GM18951 (cell line): ENCODE measurements around the gene KCNQ1.

ENCODE experiments used
- POLR2A ChIP-seq: IDR thresholded peaks from 4 replicates; pipeline ENCODE4 v1.6.1; 2011; ENCODE audit warnings: mild to moderate bottlenecking; ENCODE audit not compliant: insufficient read length, insufficient read depth; ENCODE audit errors: extremely low read depth
- in situ Hi-C: fragments of 300-500 bp; cut with MboI; formaldehyde crosslinking; loops from one replicate; pipeline ENCODE4 v1.12.0; 2022; ENCODE audit warnings: low sequenced_read_pairs, mixed read lengths, inconsistent platforms; ENCODE audit not compliant: unreplicated experiment

KCNQ1 gene

DNA sequence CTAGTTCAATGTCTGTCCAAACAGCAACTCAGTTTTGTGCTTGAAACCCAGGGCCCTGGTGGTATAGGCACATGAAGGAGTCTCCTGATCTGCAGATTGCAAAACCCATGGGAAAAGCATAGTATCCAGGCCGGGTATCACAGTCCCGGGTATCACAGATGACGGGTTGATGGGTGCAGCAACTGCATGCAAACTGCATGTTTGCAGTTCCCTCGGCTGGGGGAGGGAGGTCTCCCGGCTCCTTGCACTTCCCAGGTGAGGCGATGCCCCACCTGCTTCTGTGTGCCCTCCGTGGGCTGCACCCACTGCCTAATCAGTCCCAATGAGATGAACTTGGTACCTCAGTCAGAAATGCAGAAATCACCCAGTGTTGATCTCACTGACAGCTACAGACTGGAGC, 53.9 kb downstream of the KCNQ1 start:
- no peak for TF ChIP-seq POLR2A
- in situ Hi-C loops = no loop called here

DNA sequence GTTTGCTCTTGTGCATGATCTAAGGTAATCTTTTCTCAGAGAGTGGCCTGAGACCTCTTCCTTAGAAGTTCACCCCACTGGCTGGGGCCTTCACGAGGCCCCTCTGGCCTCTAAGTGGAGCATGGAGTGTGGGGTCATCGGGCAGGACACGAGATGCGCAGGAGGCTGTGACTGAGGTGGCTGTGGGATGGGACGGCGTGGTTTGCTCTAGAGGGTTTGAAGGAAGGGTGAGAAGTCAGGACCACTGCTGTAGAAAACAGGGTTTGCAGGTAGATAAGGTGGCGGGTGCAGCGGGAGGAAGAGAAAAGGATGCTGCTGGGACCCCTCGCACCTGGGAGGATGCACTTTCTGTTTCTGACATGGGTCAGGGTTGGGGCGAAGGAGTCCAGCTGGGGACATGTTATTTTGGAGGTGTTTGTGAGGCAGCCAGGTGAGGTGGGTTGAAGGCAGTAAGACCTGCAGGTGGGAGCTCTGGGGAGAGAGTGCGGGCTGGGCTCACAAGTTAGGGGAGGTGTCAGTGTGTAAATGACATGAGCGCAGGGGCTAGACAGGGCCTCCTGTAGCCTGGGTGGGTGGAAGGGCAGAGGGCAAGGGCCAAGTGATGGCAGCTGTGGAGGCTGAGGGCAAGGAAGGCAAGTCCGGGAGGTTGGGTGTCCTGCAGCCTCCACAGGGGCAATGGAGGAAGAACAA, 62.5 kb downstream of the KCNQ1 start:
- in situ Hi-C loops = no loop called here
- no peak for TF ChIP-seq POLR2A

DNA sequence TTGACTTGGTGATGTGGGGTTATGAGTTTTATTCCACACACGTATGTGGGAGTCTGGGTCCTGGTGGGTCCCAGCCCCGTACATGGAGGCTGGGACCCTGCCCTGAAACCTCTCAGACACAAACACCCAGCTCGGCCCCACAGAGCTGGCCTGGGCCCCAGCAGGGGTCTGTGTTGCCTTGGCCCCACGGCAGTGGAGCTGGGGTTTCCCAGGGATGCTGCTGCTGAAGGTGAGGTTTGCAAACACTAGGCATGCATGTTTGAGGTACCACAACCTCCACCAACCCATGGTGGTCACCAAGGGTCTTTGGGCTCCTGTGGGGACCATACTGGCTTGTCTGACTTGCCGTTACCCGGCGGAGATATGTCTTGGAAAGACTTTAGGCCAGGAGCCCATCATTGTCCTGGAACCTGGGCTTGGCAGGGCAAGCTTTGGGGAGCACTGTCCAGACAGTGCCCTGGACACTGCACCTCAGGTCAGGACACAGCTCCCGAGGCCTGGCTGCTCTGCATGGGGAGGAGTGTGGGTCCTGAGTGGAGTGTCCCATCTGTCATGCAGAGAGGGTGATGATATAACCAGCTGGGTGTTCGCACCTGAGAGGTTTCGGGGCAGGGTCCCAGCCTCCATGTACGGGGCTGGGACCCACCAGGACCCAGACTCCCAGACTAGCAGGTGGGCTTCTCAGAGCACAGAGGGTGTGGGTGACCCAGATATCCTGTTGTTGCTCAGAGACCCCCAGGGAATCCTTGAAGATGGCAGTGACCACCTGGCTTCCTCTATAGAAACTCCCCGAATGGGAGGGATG, 63.3 kb downstream of the KCNQ1 start:
- in situ Hi-C loops = no loop called here
- no peak for TF ChIP-seq POLR2A

DNA sequence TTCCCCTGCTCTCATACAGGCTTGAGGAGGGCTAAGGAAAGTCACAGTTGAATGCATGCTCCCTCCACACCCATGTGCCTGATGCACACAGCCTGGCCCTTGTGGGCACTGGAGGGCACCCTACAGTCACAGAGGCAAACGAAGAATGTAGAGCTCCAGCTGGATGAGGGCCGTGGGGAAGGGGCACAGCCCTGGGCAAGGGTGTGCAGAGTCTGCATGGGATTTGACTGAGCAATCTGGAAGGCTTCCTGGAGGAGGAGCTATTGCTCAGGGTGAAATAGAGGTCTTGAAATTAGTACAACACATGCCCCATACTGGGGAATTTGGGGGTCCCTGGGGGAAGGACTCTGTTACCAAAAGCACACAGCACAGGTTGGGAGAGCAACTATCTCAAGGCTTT, 64.0 kb downstream of the KCNQ1 start:
- no peak for TF ChIP-seq POLR2A
- in situ Hi-C loops = no loop called here

DNA sequence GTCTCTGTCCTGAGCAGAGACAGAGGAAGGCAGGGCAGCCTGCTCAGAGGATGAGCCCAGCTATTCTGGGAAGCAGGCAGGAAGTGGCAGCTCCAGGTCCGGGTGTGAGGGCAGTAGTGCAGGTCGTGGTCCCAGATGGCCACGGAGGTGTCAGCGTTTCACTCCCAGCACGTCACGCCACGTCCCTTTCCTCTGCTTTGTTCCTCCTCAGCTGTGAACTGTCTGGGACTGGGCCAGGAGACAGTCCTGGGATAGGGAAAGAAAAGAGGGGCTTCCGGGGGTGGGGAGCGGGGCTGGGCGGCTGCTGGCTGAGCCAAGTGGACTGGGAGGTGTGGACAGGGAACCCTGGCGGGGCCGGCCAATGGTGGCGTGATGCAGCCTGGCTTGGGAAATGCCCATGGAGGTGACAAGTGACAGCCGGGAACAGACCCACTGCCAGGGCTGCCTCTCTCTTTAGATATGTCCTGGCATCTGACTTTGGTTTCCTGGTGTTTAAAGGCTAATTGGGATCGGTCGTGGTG, 64.7 kb downstream of the KCNQ1 start:
- TF ChIP-seq POLR2A = no peak
- in situ Hi-C loops = no loop called here

DNA sequence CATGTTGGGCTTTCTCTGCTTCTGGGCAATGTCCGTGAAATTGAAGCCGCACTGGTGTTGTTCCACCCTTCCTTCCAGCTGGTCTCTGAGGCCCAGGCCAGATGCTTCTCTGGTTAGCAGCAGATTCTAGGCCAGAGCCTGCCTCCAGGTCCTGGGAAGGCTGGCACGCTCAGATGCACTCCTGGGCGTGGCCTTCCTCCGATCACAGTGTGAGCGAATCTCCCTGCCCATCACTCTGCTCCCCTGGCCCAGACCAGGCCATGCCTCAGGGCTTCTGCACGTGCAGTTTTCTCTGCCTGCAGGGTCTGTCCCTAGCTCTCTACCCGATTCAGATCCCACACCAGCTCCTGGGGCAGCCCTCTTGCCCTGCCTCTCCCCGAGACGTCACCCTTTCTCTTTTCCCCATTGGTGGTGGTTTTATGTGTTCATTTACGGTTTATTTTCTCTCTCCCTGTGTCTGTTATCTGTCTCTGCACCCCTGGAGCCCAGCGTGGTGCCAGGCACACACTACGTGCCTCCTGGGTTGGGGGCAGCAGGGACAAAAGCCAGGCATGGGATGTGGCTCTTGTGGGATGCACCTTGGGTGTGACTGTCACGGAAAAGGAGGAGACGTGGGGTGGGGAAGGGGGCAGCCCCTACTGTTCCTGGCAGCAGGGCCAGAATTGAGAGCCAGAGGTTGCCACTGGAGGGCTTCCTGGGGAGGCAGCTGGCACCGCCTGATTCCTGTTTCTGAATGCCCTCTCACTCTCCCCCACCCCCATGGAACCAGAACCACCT, 66.0 kb downstream of the KCNQ1 start:
- in situ Hi-C loops = no loop called here
- TF ChIP-seq POLR2A = no peak

DNA sequence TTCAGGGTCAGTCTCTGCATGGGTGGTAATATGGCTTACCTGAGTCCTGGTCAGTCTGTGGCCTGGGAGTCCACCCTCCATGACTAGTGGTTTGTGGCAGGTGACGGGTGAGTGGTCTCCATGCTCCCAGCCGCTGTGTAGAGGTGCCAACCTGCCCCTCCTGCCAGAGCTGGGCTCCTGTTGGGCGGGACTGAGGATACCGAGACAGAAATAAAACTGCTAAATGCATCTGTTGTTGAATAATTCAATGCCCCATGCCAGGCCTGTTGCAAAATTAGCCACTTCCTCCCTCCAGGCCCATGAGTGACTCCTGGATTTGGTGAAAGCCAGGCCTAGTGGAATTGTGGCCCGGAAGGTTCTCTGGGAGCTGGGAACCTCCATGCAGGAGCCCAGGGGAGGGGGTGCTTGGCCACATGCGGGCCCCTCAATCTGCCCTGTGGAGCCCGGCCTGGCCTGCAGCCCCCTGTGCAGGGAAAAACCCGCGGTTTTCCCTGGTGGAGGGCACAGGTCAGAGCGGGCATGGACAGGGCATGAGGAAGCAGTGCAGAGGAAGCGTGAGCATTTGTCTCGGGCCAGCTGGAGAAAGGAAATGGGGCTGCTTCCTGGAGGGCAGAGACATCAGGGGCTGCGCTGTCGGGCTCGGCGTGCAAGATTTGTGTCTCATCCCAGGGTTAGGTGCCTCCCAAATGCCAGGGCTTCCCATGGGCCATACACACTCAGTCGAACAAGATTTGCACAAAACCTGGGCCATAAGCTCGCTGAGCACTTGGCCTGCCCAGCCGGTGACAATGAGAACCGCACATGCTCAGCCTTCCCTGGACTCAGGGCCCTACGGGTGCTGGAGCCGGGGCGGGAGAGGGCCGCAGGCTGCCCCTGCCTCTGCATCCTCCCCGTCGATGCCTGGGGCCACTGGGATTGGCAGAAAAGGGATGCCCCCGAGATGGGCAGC, 66.9 kb downstream of the KCNQ1 start:
- TF ChIP-seq POLR2A = no peak
- in situ Hi-C loops = no loop called here

DNA sequence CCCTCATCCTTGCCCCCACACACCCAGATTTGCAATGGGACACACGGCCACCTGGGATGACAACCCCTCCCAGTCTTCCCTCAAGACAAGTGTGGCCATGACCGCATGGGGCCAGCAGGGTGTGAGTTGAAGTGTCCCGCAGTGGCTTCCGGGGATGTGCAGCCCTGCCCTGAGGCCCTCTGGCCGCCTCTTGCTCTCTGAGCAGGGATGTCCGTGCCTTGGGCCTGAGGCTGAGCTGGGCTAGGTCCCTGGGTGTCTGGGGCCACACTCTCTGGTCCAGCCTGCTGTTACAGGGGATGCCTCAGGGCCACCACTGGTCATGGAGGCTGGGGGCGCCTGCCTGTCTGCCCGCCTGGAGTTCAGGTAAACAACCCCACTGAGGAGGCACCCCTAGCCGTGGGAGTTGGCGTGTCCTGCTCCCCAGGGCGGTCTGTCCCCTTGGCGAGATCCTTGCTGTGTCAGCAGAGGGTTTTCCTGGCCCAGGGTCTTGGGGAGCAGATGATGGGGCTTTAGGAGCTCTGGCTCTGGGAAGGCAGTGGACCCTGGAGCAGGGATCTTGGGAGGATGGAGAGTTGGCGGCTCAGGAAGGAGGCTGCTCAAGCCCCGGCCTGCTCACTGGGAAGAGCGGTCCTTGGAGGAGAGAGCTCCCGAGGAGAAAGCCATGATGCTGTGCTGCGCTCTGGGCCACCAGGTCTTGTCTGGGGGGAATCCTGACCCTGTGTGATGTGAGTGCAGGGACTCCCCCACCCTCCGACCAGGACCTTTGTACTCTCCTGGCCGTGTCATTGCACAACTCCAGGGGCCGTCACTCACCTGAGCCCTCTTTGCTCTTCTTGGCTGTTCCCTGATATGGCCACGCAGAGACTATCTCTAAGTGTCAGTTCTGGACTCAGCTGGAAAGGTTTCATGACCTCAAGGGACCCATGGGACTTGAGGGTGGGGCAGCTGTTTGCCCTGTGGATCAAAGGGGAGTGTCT, 67.9 kb downstream of the KCNQ1 start:
- in situ Hi-C loops = no loop called here
- no peak for TF ChIP-seq POLR2A

DNA sequence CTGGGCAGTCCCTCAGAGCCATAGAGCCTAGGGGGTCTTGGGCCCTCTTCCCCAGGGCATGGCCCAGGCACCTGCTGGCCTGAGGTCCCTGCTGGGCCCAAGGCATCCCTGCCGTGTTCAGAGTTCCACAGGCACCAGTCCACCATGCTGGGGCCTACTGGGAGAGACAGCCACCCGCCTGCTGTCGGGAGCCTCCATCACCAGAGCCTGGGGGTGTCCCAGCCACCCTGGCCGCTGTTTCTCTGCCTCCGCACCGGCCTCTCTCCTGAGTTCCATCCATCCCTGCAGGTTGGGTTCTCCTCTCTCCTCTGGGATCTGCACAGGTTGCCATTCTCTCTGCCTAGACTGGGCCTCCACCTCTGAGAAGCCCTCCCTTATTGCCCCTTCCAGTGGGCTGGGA, 68.6 kb downstream of the KCNQ1 start:
- TF ChIP-seq POLR2A = no peak
- in situ Hi-C loops = no loop called here

DNA sequence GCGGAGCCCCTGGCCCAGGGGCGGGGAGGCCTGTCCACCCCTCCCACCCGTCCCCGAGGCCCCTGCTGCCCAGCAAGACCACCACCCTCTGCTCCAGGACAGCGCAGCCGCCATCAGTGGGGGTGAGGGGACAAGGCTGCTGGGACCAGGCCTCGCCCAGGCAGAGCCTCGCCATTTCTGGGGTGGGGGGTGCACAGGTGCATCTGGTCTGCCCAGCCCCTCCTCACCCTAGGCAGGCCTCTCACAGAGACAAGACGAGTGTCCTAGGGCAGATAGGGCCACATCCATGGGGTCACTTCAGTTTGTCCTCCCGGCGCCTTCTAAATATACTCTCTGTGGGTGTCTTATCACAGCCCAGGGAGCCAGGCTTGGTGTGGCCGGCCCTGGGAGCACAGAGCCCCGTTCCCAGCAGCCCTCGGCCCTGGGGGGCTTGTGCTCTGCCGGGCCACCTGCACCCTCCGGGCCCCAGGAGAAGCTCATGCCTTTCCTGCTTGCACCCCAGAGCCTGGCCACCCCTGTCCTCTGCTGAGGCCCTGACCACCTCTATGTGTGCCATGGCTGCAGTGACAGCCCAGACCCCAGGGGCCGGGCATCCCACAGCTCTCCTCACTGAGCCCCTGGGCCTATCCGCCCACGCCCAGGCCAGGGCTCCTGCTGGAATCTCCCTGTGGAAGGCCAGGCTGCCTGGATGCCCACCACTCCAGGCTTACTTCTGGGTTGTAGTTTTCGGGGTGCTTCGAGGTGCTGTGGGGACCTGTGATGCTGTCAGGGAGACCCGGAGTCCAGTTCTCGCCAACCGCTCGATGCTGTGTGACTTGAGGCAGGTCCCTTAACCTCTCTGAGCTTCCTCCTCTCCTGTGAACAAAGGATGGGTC, 70.8 kb downstream of the KCNQ1 start:
- in situ Hi-C loops = no loop called here
- TF ChIP-seq POLR2A = no peak
